Fibroblast of skin of left quadriceps (primary cell): ENCODE results near the gene LILRB5.
"Not testable (repeated sequence)": the region's sequence is repeated elsewhere in the genome, so short reads cannot be mapped to it uniquely, and the experiment has no call there.

Source experiments
- DNase-seq, 2 experiments: peaks; one replicate each; pipeline ENCODE4 v3.0.0-alpha.2; 2013; ENCODE audit warnings: low read depth in 2 of 2

LILRB5 gene

GRCh38 chr19:54275951-54276350, 18.9 kb upstream of the LILRB5 start:
- DNase-seq: no peak

GRCh38 chr19:54274516-54274915, 17.4 kb upstream of the LILRB5 start:
- not testable (repeated sequence) for DNase-seq

DNA sequence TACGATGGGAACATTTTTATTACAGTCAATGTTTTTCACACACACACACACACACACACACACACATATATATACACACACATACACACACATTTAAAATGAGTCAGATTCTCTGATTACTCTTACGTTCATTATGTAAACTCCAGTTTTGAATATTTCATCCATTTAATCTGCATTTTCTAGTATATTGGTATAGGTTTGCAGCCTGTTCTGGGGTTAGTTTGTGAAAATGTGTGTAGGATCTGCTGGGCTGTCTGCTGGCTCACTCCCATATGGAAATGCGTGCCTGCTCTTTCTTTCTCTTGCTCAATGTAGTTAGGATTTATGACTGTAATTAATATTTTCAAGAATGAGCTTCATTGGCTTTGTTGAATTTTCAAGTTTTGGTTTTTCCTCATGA, 16.7 kb upstream of the LILRB5 start:
- no peak for DNase-seq

- not testable (repeated sequence) for DNase-seq
Measured at GRCh38 chr19:54272181-54272580, 15.1 kb upstream of the LILRB5 start.

GRCh38 chr19:54271587-54271986, 14.5 kb upstream of the LILRB5 start:
- DNase-seq: not testable (repeated sequence)

DNA sequence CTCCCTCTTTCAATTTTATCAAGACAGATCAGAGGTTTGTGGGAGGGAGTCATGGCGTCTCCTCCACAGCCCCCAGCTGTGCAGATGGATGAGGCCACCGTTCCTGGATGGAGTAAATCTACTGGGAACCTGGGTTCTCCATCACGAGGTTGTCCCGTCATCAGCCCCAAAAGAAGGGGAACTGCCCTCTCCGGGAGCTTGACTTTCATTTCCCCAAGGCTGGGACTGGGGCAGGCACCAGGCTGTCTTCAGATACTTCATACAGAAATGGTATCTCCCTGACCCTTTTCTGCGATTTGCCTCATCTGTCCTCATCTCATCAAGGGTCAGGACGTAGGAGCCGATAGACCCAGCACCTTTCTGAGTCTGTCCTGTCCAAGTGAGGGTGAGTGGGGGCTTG, 14.0 kb upstream of the LILRB5 start:
- DNase-seq: no peak

GRCh38 chr19:54268936-54269335, 11.9 kb upstream of the LILRB5 start:
- DNase-seq: no peak

- peak; percentile 35 to 39 for DNase-seq
Measured at GRCh38 chr19:54266133-54266532, 9.1 kb upstream of the LILRB5 start.

- DNase-seq: no peak
Measured at GRCh38 chr19:54262470-54262869, 5.4 kb upstream of the LILRB5 start.

- DNase-seq: no peak
Measured at GRCh38 chr19:54262066-54262465, 5.0 kb upstream of the LILRB5 start.

DNA sequence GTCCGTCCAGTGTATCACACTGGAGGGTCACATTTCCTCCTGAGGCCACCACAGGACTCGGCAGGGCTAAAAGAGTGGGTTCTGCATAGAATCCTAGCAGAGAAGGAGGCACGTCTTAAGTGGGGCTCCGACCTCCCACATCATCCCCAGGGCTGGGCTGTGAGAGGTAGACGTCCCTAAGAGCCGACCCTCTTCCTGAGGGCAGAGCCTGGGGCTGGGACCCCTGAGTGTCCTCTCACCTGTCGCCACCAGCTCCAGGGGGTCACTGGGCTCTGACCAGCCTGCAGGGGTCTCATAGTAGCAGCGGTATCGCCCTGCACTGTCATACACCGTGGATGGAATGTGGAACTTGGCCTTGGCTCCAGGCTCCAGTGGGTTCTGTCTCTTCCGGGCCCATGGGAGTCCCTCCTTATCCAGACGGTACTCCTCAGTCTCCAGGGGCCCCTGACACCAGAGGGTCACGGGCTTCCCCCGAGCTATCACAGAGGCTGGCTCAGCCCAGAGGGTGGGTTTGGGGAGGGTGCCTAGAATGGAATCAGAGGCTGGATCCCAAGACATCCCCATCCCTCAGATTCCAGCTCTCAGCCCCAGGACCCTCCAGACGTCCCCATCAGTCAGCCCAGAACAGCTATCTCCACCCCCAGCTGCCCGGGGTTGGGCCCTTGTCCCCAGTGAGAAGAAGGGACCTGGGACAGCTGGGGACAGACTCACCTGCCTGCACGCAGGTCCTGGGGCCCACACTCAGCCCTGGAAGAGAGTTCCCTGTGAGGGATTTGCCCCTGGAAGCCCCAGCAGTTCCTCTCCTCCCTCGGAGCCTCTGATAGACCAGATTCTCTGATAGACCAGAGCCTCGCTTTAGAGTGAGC, 590 bp downstream of the LILRB5 start:
- DNase-seq: no peak

DNA sequence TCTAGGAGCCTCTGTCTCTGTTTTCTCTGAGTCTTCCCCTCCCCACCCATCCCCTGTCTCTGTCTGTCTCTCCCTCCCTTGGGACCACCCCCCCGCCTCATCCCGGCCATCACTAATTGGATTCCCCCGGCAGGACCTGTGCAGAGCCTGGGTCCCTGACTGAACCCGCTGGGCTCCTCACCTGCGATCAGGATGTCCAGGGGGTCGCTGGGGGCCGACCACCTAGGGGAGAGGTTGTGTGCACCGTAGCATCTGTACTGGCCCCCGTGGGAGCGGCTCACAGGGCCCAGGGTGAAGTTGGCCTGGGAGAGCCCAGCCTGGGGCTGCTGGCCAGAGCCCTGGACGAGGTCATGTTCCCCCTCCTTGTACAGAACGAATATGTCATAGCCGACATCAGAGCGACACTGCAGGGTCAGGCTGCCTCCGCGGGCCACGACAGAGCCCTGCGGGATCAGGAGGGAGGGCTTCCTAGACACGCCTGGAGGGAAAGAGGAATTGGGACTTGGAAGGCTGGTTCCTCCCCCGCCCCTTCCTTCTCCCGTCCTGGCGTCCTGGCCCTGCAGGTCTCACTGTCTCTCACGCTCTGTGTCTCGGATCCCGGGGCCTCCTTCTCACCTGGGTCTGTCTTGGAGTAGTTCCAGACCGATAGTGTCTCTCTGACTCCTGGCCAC, 1.8 kb downstream of the LILRB5 start:
- no peak for DNase-seq

DNA sequence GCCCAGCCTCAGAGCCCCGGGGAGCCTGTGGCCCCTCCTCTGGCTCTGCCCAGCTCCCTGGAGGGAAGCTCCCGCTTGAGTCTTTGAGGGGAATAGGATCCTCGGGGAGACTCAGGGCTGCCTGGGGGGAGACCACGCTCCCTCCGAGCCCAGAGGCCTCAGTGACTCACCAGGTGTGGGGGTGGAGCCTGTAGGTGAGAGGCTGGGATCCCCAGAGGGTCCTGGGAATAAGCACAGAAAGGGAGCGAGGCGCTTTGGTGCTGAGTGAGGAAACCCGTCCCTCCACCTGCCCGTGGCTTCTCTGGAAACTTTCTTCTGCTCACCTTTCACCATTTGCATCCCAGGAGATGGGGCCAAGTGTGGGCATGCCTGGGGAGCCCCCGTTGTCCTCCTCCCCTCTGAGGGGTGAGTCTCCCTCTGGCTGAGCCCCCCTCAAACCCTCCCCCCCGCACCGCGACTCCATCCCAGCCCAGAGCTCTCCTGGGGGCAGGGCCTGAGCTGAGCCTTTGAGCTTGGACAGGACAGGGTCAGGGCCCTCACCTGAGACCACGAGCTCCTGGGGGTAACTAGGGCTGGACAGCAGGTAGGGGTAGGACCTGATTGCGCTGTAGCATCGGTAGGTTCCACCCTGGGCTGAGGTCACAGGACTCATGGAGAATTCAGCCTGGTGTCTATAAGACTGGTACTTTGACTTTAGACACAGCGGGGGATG, 2.7 kb downstream of the LILRB5 start:
- DNase-seq: no peak

DNA sequence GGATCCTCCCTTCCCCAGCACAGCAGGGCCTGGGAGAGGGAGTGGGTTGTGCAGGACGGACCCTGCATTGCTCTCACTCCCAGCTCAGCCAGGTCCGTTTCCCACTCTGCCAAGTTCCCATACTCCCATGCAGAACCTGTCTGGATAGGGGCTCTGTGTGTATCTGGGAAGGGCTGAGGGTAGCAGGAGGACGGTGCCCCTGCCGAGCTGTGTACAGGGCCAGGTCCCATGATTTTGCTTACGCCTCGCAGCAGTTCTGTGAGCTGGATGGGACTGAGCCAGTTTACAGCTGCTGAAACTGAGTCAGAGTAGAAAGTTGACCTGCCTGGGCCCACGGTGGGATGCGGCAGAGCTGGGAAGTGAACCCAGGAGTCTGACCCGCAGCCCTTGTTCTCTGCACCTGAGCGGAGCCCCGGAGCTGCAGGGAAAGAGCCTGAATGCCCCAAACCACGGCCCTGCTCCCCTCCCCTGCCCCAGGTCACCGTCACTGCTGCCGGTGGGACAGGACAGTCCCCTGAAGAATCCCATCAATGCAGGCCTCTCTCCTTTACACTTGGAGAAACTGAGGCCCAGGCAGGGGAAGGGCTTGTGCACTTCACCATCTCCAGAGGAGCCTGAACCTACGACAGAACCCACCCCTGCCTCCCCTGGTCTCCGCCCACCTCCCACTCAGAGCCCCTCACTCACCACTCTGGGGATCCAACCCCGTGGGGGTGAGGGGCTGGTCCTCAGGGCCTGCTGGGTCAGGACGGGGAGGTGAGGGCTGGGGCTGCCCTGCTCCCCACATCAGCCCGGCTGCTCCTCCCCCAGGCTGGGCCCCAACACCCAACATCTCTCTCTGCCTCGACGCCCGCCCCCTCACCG, 3.5 kb downstream of the LILRB5 start:
- DNase-seq: no peak

DNA sequence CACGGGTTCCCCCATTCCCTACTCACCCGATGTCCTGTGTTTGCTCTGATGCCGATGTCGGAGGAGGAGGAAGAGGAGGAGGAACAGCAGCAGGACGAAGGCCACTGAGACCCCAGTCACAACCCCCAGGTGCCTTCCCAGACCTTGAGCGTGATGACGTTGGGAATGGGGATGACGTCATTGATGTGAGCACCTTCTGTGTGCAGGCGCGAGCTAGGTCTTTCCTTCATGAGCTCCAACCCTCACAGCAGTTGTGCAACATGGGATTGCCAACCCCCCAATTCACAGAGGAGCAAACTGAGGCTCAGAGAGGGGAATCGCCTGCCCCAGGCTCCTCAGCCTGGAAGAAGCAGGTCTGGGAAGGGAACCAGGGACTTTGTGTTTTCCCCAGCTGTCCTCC, 4.2 kb downstream of the LILRB5 start:
- no peak for DNase-seq

GRCh38 chr19:54252243-54252642, 4.8 kb downstream of the LILRB5 start:
- no peak for DNase-seq

GRCh38 chr19:54248016-54248601, 9.0 kb downstream of the LILRB5 start:
- no peak for DNase-seq

DNA sequence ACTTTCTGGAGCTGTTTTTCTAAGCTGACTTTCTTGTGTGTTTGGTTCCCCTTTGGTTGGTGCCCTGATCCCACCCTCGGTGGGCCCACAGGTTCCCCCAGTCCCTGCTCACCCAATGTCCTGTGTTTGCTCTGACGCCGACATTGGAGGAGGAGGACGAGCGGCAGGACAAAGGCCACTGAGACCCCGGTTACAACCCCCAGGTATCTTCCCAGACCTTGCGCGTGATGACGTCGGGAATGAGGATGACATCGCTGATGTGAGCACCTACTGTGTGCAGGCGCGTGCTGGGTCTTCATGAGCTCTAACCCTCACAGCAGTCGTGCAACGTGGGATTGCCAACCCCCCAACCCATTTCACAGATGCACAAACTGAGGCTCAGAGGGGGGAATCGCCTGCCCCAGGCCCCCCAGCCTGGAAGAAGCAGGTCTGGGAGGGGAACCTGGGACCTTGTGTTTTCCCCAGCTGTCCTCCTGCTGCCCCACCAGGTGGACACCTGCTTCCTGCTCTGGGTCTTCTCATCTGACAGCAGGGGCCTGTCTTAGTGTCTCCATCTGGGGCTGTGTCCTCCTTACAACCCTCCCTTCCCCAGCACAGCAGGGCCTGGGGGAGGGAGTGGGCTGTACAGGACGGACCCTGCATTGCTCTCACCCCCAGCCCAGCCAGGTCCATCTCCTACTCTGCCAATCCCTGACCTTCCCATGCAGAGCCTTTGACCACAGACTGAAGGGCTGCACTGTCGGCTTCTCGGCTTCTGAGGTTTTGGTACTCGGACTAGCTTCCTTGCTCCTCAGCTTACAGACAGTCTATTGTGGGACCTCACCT, 9.8 kb downstream of the LILRB5 start:
- DNase-seq: no peak

DNA sequence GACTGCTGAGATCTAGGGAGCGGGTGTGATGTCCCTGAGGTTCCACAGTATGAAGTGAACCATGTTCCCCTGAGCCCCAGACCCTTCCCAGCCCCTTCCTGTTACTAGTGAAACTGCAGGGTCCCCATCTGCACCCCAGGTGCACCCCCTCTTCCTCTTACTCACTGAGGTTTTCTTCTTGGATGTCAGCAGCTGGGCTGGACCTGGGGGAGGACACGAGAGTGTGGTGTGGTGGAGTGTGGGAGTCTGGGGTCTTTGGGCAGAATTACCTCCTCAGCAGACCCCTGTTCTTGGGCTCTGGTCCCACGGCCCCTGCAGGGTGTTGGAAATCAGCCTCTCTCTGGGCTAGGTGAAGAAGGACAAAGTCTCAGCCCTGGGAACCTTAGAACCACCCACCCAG, 11.1 kb downstream of the LILRB5 start:
- DNase-seq: no peak

- DNase-seq: not testable (repeated sequence)
Measured at GRCh38 chr19:54243809-54244208, 13.3 kb downstream of the LILRB5 start.
